Measurements from ENCODE around the gene IRF5.
"Not testable (repeated sequence)": the region's sequence is repeated elsewhere in the genome, so short reads cannot be mapped to it uniquely, and the experiment has no call there.

The IRF5 gene

DNA sequence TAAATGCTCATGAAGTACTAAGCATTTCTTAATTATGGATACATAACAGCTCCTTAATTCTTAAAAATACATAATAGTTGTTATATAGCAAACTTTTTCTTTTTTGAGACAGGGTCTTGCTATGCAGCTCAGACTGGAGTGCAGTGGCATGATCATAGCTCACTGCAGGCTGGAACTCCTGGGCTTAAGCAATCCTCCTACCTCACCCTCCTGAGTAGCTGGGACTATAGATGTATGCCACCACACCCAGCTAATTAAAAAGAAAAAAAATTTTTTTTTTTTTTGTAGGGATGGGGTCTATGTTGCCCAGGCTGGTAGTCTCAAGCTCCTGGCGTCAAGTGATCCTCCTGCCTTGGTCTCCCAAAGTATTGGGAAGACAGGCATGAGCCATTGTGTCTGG is 30.9 kb downstream of the IRF5 start:
- no peak for DNase-seq (ENCODE audit: low spot score)

DNA sequence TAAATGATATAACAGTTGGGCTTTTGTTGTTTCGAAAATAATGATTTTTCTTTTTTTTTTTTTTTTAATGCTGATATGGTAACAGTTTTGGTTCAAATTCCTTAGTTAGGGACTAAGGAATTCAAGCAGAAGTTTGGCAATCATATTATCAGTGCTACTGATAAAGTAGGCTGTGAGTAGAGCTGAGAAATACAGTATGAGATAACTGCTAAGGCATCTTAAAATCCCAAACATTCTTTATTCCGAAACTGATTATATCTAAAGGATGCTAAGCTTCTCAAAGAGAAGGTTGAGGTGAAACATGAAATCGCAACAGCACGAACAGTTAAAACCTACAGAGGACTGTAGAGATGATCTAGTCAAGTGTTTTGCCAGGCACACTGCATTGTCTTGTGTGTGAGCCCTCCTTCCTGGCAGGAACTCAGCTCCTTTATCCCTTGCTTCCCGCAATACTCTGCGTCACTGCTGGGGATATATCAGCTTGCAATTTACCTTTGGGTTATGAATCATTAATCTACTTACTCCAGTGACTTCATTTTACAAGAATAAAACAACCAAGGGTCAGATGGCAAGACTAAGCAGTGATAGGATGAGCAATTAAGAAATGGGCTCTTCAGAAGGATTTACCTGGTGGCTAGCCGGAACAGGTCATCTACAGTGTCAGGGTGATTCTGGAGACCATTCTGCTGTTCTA is 36.7 kb downstream of the IRF5 start:
- no peak for DNase-seq (ENCODE audit: low spot score)

DNA sequence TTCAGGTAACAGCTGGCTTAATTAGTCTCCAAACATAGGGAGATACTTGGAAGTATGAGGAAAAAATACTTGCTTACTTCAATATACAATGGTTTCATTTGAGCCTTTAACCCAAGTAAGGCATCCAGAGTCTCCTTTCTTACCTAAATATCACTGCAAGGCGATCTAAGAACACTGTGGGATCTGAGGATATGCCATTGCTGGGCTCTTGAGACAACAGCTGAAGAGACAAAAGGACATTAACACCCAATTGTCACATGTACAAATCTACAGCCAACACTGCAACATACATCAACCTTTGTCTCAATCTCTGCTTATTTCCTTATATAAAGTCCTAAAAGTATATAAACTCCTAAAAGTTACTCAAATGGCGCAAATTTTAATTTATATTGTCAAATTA is 44.4 kb downstream of the IRF5 start:
- DNase-seq (ENCODE audit: low spot score), result no peak

DNA sequence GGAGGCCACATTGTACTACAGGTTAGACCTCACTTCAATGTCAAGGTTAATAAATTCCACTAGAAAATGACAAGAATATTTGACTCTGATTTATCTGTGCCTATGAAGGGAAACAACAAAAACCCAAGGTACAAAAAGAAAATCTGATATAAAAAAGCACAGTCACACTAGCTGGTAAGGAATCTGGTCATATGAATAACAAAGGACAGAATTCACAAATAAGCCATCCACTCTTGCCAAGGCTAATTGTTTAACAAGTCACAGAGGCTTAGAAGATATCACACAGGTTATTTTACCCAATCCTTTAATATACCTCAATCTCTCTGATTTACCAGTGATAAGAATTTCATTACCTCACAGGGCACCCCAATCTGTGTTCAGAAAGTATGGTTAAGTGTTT is 47.9 kb downstream of the IRF5 start:
- no peak for DNase-seq (ENCODE audit: low spot score)

DNA sequence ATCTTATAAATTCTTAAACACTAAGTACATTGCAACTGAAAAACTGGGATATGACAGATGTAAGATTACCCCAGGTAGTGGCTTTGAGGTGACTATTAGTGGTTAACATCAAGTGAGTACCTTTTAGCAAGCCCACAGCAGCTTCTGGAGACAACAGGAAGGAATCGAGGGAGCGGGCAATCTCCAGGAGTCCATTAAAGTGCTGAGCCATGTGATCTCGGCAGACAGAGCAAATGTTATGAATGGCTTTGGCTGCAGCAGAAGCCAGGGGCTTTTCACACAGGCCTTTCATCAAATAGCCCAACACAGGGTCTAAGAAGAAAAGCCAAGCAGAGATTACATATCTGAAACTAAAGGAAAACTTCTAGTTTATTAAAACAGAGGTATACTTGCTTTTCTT is 48.9 kb downstream of the IRF5 start:
- DNase-seq (ENCODE audit: low spot score), result no peak

DNA sequence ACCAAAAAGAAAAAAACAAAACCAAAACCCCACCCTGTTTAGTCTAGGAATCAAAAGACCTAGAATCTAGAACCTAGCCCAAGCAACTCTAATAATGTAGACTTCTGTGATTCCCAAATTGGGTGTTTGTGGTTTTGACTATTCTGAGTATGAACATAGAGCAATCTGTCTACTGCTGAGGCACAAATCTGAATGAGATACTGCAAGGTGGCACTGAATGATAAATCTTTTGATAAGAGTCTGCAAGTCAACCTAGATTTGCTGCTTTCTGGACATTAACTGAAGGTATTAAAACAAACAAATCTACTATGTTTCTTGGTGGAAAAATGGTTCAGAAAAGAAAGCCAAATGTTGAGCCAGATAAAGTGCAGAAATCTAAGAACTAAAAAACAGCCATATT is 50.6 kb downstream of the IRF5 start:
- no peak for DNase-seq (ENCODE audit: low spot score)

DNA sequence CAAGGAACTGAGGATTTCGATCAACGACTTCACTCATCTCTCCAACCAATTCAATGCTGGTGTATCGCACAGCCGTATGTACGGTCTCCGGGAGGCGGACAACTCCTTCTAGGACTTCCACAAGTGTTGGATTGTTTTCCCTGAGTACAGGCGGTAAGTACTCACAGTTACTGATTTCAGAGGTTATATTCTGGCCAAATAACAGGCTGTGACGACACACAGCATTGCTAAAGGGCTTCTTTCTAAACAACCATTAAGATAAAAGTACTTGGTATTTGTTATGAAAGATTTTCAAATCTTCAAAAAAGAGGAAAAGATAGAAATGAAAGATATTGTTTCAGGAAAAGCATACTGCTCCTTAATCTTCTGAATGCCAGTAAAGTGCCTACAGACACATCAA is 52.2 kb downstream of the IRF5 start:
- no peak for DNase-seq (ENCODE audit: low spot score)

DNA sequence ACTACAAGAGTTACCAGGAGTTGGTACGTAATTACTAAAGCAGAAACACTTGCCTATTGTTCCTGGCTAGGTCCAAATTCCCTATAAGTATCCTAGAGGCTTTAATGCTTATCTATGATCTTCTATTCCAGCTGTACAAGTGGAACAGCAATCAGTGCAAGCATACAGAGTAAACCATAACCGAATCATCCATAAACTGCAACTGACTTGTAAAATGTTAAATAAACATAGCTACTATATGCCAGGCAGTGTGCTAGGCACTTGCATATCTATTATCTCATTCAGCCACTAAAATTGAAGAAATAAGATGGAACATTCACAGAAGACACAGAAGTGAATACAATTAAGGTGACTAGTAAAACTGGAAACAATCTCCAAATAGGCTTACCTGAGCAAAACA is 55.7 kb downstream of the IRF5 start:
- no peak for DNase-seq (ENCODE audit: low spot score)

DNA sequence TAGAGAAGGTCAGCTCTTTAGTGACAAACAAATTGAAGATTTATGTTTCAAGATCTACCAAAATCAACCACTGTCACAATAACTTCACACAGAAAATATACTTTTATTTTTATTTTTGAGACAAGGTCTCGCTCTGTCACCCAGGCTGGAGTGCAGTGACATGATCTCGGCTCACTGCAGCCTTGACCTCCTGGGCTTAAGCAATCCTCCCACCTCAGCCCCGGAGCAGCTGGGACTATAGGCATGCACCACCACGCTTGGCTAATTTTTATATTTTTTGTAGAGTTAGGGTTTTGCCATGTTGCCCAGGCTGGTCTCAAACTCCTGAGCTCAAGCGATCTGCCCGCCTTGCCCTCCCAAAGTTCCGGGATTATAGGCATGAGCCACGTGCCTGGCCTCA is 56.8 kb downstream of the IRF5 start:
- not testable (repeated sequence) for DNase-seq (ENCODE audit: low spot score)

DNA sequence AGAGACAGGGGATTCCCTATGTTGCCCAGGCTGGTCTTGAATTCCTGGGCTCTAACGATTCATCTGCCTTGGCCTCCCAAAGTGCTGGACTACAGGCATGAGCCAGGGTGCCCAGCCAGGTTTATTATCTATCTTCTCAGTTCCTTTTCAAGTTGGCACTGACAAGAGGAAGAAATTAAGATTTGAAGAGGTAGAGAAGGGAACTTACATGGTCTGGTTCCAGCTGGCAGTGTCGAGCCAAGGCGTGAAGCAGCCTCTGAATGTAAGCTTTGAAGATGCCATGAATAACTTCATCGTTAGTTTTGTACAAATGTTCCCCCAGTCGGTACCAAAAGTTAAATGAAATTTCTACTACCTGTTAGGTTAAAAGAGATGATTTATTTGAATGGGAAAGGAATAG is 59.5 kb downstream of the IRF5 start:
- no peak for DNase-seq (ENCODE audit: low spot score)
